Endothelial cell of umbilical vein (primary cell): ENCODE measurements around the gene LRRC52. TPM values are rescaled to one million over a fixed set of nuclear protein-coding genes. Genes with fewer than 3 reads are reported as not detected.

Experiments used
- BruUV-seq: library from RNA; stranded (reverse); fragments of 400-500 nt; replicated peaks from 2 replicates; lab custom pipeline; 2021; lab: Mats Ljungman, UMichigan
- CTCF ChIA-PET: fragments of 300-600, 350-600 bp; sonication (Branson Sonifier 250); formaldehyde crosslinking; loops from one replicate; lab custom pipeline; 2021; ENCODE audit warnings: antibody characterized with exemption, inconsistent platforms; lab: Charles Lee
- POLR2A ChIA-PET: fragments of 300-600, 350-600 bp; sonication (Branson Sonifier 250); formaldehyde crosslinking; loops from one replicate; lab custom pipeline; 2021; ENCODE audit warnings: antibody characterized with exemption, inconsistent platforms; lab: Charles Lee
- DNase-seq: peaks from one replicate; pipeline ENCODE4 v3.0.0-alpha.2; 2011; ENCODE audit warnings: low read depth, low spot score
- FAIRE-seq: peaks from 2 replicates; lab custom pipeline; 2011; peaks lifted over from hg19 to GRCh38; lab: Jason Lieb, UNC
- H2AFZ ChIP-seq: 2 replicates; pipeline ENCODE4 v1.6.0; 2012; ENCODE audit warnings: low read depth, low read length, control low read depth, inconsistent platforms
- H3K27ac ChIP-seq: 2 replicates; pipeline ENCODE4 v1.5.1; 2011; ENCODE audit warnings: low read depth, mild to moderate bottlenecking, control low read depth, low read length, moderate library complexity; ENCODE audit not compliant: insufficient read depth
- H3K27me3 ChIP-seq, 2 experiments: 2 replicates each; pipeline versions ENCODE4 v1.6.0 to v1.6.1; 2011; ENCODE audit warnings: low read length in 2 of 2, mixed read lengths in 1 of 2; ENCODE audit not compliant: control insufficient read depth in 2 of 2, insufficient read depth in 2 of 2
- H3K36me3 ChIP-seq, 2 experiments: 2 replicates in 1 of 2; 3 replicates in 1 of 2; pipeline ENCODE4 v1.5.1; 2011; ENCODE audit warnings: low read length in 2 of 2, mild to moderate bottlenecking in 1 of 2, moderate library complexity in 1 of 2; ENCODE audit not compliant: control insufficient read depth in 2 of 2, insufficient read depth in 2 of 2; ENCODE audit errors: extremely low read depth in 1 of 2
- H3K4me1 ChIP-seq: 3 replicates; pipeline ENCODE4 v1.5.1; 2011; ENCODE audit warnings: mild to moderate bottlenecking, low read length; ENCODE audit not compliant: control insufficient read depth, insufficient read depth; ENCODE audit errors: extremely low read depth
- H3K4me2 ChIP-seq: 2 replicates; pipeline ENCODE4 v1.6.1; 2011; ENCODE audit warnings: low read length, control low read depth, mixed read lengths; ENCODE audit not compliant: insufficient read depth
- H3K4me3 ChIP-seq, 3 experiments: fragments of 200-600 bp in 1 of 3; sonication (generic), shearing (Covaris generic) in 1 of 3; replicated peaks in 1 of 3; 2 replicates each; pipeline ENCODE4 v1.5.1; 2011 to 2016; ENCODE audit warnings: control low read depth in 3 of 3, low read length in 3 of 3, mild to moderate bottlenecking in 2 of 3, inconsistent platforms in 1 of 3, low read depth in 1 of 3, moderate library complexity in 1 of 3; ENCODE audit not compliant: insufficient read depth in 1 of 3
- H3K79me2 ChIP-seq: 2 replicates; pipeline ENCODE4 v1.6.0; 2012; ENCODE audit warnings: low read length, inconsistent platforms; ENCODE audit not compliant: control insufficient read depth, insufficient read depth
- H3K9ac ChIP-seq: replicated peaks from 2 replicates; pipeline ENCODE3; 2011; ENCODE audit warnings: low read length, control low read depth; ENCODE audit not compliant: insufficient read depth; ENCODE audit errors: extremely low read depth
- H3K9me1 ChIP-seq: replicated peaks from 3 replicates; pipeline ENCODE4 v1.6.0; 2011; ENCODE audit warnings: mild to moderate bottlenecking, low read length; ENCODE audit not compliant: control insufficient read depth, insufficient read depth; ENCODE audit errors: extremely low read depth
- H3K9me3 ChIP-seq: replicated peaks from 2 replicates; pipeline ENCODE4 v1.5.1; 2012; ENCODE audit warnings: low read length, inconsistent platforms; ENCODE audit not compliant: control insufficient read depth, insufficient read depth
- H4K20me1 ChIP-seq: replicated peaks from 2 replicates; pipeline ENCODE3; 2011; ENCODE audit warnings: mild to moderate bottlenecking, low read length; ENCODE audit not compliant: control insufficient read depth, insufficient read depth; ENCODE audit errors: extremely low read depth
- CTCF ChIP-seq, 2 donors: IDR thresholded peaks; 1 replicate in 1 of 2; 2 replicates in 1 of 2; pipeline ENCODE4 v1.5.1; 2011; ENCODE audit warnings: low read length in 2 of 2, mild to moderate bottlenecking in 2 of 2, moderate library complexity in 2 of 2, control low read depth in 1 of 2, inconsistent platforms in 1 of 2, low read depth in 1 of 2; ENCODE audit not compliant: insufficient read depth in 1 of 2; ENCODE audit errors: extremely low read depth in 1 of 2
- GATA2 ChIP-seq: IDR thresholded peaks from 2 replicates; pipeline ENCODE4 v1.7.0; 2011; ENCODE audit warnings: low read depth, mild to moderate bottlenecking, moderate library complexity, mixed read lengths, low read length; ENCODE audit not compliant: insufficient read length, insufficient read depth
- MAX ChIP-seq: IDR thresholded peaks from 2 replicates; pipeline ENCODE4 v1.6.1; 2011; ENCODE audit not compliant: insufficient read depth, insufficient read length
- MYC ChIP-seq: IDR thresholded peaks from one replicate; pipeline ENCODE4 v1.6.1; 2011; ENCODE audit warnings: mild to moderate bottlenecking, low read depth, low read length
- POLR2AphosphoS5 ChIP-seq: IDR thresholded peaks from 2 replicates; pipeline ENCODE4 v1.6.1; 2012; ENCODE audit warnings: low read depth, mild to moderate bottlenecking, control low read depth, low read length, moderate library complexity; ENCODE audit not compliant: insufficient read depth
- dilution Hi-C: fragments of 300-500 bp; cut with MboI; formaldehyde crosslinking; loops from one replicate; pipeline ENCODE4 v1.15.0; 2019; ENCODE audit warnings: low sequenced_read_pairs; ENCODE audit not compliant: extremely low pct_ligation_motif_present
- intact Hi-C: fragments of 100-400 bp; cut with micrococcal nuclease; formaldehyde crosslinking; loops from one replicate; pipeline ENCODE4 v1.10.0; 2022
- polyA plus RNA-seq, 4 experiments: library from polyadenylated mRNA; depleted of rRNA in 3 of 4; stranded (reverse) in 3 of 4; unstranded in 1 of 4; fragments of >200 nt; gene quantifications; 2 replicates each; pipeline versions ENCODE4 v1.2.1 to v1.2.3, GENCODE V29; 2011 to 2012; ENCODE audit warnings: missing spikeins in 1 of 4
- total RNA-seq: library from RNA; stranded (reverse); gene quantifications from 2 replicates; pipeline ENCODE4 v1.2.3, GENCODE V29; 2021

LRRC52 gene
- total and polyA plus RNA-seq, 2 donors (not counting 3 experiments of a cell fraction or from before 2014, with no cell fraction given): not detected

- no TSS peak for BruUV-seq
- Histone ChIP-seq H3K36me3 (no peaks in the 10 kb centered on the region), H4K20me1 (no peaks in the 10 kb centered on the region), H3K9me3 (no peaks in the 10 kb centered on the region), H2AFZ (no peak overlapping the region), H3K9me1 (no peaks in the 10 kb centered on the region), H3K27me3 (peaks cover 0 to 2% of the 10 kb centered on the region in 2 experiments), H3K27ac (no peak overlapping the region), H3K4me2 (no peak overlapping the region), H3K79me2 (no peaks in the 10 kb centered on the region), H3K4me3 (no peak overlapping the region), H3K4me1 (peaks cover 10% of the 10 kb centered on the region), H3K9ac (no peak overlapping the region)
- DNase-seq (no peak), FAIRE-seq (no peak)
- intact Hi-C loops (loop anchor here (1.0 to 10.0 kb wide), 8 partner anchors 30 to 878 kb away; partner anchors contain the start of genes ALDH9A1, FAM78B and UCK2), dilution Hi-C loops (no loop called here)
- TF ChIP-seq GATA2: no peak
- no peak for TF ChIP-seq MAX
- no peak for TF ChIP-seq MYC
- TF ChIP-seq CTCF (IDR thresholded peaks at IDR 0.05; ENCODE audit: extremely low read depth in 1 of 2, insufficient read depth in 1 of 2, low read depth in 1 of 2, low read length in 2 of 2): no peak
- no peak for TF ChIP-seq POLR2AphosphoS5
- CTCF ChIA-PET: interaction anchor here (0.6 to 4.6 kb wide), 17 partner anchors 10 to 879 kb away, joined by 3 to 71 read pairs (median 6); partner anchors contain the start of genes MGST3 and TMCO1
- POLR2A ChIA-PET: no interaction called here
Observed at GRCh38 chr1:165600793-165601192, 57.0 kb downstream of the LRRC52 start.
